ENCODE measurements around the gene UBE2J2. TPM values are rescaled to one million over a fixed set of nuclear protein-coding genes. Genes with fewer than 3 reads are reported as not detected.

UBE2J2 gene
- total RNA-seq, 1 donor = 51.4 TPM

DNA sequence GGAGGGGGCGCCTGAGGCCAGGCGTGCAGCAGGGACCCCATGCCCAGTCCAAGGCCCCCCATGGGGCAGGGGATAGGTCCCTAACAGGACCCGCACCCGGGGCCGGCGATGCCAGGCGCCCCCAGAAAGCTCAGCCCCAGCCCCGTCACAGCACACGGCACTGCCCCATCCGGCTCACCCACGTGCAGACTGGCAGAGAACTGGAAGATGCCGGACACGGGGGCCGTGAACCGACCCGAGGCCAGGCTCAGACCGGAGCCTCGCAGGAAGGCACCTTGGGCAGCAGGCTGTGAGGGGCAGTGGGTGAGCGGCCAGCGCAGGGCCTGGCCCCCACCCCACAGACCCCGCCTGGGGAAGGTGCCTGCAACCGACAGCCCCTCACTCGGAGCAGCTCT is 30.4 kb downstream of the UBE2J2 start:
- DNase-seq (ENCODE audit: low read depth) = no peak
- TF ChIP-seq, protein P1, sequence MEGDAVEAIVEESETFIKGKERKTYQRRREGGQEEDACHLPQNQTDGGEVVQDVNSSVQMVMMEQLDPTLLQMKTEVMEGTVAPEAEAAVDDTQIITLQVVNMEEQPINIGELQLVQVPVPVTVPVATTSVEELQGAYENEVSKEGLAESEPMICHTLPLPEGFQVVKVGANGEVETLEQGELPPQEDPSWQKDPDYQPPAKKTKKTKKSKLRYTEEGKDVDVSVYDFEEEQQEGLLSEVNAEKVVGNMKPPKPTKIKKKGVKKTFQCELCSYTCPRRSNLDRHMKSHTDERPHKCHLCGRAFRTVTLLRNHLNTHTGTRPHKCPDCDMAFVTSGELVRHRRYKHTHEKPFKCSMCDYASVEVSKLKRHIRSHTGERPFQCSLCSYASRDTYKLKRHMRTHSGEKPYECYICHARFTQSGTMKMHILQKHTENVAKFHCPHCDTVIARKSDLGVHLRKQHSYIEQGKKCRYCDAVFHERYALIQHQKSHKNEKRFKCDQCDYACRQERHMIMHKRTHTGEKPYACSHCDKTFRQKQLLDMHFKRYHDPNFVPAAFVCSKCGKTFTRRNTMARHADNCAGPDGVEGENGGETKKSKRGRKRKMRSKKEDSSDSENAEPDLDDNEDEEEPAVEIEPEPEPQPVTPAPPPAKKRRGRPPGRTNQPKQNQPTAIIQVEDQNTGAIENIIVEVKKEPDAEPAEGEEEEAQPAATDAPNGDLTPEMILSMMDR (IDR thresholded peaks at IDR 0.05; ENCODE audit: insufficient read depth, low read depth, low read length) = no peak
- no peak overlapping the region for H3K4me3 ChIP-seq (ENCODE audit: low read depth, low read length)

DNA sequence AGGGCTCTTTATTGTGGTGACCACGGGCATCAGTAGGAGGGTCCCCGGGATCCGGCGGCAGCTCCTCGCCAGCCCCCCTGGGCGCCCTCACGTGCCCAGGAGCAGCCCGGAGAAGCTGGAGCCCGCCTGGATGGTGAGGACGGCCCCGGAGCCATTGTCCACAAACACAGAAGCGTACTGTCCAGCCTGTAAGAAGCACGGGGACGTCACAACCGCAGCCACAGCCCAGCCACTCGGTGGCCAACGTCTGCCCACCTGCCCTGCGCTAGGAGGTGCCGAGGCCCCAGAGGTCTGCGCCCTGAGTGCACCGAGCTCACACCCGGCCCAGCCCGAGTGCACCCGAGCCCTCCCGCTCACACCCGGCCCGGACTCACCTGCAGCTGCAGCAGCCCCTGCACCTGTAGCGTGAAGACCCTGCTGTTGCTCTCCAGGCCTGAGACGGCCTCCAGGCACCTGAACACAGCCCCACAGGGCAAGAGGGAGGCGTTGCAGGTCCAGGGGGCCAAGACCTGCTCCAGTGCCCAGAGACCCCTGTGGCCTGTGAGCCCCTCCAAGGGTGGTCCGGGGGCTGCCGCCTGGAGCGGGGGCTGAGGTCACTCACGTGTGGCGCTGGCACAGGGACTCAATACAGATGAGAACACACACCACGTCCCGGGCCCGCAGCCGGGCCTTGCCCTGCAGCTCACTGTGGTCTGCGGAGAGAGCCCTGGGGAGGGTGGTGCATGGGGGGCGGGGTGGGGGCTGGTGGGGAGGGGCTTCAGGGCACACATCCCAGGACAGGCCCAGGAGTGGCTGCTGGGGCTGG is 31.0 kb downstream of the UBE2J2 start:
- no peak for DNase-seq (ENCODE audit: low read depth)
- TF ChIP-seq, protein P1 (IDR thresholded peaks at IDR 0.05; ENCODE audit: insufficient read depth, low read depth, low read length) = no peak
- H3K4me3 ChIP-seq (ENCODE audit: low read depth, low read length) = no peak overlapping the region

DNA sequence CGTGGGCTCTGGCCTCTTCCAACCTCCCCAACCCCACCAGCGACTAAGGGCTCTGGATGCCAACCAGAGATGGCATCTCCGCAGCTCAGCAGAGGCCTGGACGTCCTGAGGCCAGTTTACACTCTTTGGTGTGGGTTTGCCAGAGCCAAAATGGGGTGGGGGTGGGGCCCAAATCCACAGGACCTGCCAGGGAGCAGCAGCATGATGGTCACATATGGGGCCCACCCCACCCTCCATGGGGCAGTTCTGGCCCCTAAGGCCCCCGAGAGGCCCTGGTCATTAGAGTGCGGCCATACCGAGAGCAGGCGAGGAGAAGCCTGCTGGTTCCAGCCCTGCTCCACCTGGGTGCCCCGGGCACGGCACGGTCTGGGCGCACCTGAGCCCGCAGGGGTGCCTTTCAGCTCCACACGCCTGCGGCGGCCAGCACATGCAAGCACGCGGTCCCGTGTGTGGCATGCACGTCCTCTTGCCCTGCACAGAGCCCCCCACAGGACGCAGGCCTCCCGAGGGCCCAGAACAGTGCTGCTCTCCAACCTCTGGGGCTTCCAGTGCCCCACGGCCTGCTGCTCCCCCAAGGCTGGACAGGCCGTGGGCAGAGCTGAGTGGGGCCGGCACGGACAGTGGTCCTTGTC is 31.9 kb downstream of the UBE2J2 start:
- H3K4me3 ChIP-seq (ENCODE audit: low read depth, low read length) = no peak overlapping the region
- DNase-seq (ENCODE audit: low read depth) = no peak
- TF ChIP-seq, protein P1 (IDR thresholded peaks at IDR 0.05; ENCODE audit: insufficient read depth, low read depth, low read length) = no peak

DNA sequence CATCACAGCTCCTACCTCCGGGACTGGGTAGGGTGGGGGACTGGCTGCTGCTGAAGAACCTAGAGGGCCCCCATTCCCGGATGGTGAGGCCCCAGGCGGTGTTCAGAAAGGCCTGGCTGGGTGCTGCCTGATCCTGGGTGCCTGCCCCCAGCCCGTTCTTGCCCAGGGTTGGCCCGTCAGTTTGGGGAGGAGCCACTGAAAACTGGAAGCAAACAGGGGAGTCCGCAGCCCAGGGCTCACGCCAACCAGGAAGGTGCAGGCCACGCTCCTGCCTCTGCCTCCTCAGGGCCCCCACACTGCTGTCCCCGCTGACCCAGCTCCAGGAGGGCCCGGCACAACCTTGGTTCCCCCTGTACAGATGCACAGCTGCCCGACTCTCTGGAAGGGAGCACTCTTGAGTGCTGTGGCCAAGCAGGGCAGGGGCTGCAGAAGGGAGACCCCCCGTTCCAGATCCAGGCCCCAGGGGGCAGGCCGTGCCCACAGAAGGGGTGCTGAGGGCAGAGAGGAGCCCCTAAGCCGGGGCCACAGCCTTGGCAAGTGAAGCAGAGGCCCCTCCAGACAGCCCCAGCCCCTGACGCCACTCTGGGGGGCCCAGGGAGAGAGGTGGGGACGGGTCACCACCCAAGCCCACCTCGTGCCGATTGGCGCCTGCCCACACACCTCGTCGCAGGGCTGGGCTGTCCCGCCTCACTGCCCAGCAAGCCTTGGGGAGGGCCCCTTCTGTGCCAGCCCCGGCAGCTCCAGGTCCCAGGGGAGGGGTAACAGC is 32.6 kb downstream of the UBE2J2 start:
- H3K4me3 ChIP-seq (ENCODE audit: low read depth, low read length) = no peak overlapping the region
- no peak for DNase-seq (ENCODE audit: low read depth)
- TF ChIP-seq, protein P1 (IDR thresholded peaks at IDR 0.05; ENCODE audit: insufficient read depth, low read depth, low read length) = no peak

DNA sequence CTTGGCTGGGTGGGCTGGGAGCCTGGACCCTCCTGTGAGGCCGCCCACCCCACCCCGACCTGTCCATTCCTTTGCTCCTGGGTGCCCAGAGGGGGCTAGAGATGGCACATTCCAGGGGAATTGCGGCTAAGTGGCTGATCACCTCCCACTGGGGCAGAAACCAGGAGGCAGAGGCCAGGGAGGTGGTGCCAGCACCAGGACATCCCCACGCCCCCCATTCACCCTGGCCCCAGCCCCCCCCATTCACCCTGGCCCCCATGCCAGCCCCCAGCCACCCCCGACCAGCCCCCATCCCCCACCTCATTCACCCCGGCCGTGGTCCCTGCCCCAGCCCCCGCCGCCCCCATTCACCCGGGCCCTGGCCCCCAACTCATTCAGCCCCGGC is 33.3 kb downstream of the UBE2J2 start:
- H3K4me3 ChIP-seq (ENCODE audit: low read depth, low read length) = no peak overlapping the region
- no peak for DNase-seq (ENCODE audit: low read depth)
- TF ChIP-seq, protein P1 (IDR thresholded peaks at IDR 0.05; ENCODE audit: insufficient read depth, low read depth, low read length) = no peak

DNA sequence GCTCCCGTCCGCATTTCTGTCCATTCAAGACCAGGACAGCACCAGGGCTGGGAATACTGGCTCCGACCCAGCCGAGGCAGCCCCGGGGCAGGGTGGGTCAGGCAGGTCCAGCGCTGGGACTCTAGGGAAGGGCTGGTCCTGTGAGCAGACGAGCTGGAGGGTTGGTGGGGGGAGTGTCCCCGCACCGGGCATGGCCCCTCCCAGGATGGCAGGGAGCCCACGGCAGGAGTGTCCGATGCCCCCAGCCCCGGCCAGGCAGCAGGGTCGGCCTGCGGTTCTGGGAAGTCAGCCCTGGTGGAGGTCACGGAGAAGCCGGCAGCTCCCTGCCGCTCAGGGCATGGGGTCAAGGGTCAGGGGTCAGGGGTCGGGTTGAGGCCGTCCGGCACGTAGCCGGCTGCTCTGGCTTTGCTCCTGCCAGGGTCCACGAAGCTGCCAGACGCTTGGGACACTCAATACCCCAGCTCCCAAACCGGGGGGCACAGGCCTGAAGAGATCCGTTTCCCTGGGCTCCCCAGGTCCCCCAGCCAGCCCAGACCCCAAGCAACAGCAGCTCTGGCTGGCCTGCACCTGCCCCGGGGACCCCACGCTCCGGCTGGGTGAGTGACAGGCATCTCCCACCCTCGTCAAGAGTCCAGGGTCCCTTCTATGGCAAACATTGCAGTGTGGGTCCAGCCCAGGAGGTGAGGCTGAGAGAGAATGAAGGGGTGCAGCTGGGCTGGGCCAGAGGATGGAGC is 33.9 kb downstream of the UBE2J2 start:
- H3K4me3 ChIP-seq (ENCODE audit: low read depth, low read length) = no peak overlapping the region
- TF ChIP-seq, protein P1 (IDR thresholded peaks at IDR 0.05; ENCODE audit: insufficient read depth, low read depth, low read length) = no peak
- no peak for DNase-seq (ENCODE audit: low read depth)
